Fibroblast of pulmonary artery (primary cell): ENCODE results near the gene ZNF467.

Experiments
- DNase-seq: peaks from one replicate; pipeline ENCODE4 v3.0.0-alpha.2; 2010; ENCODE audit warnings: low read depth
- H3K4me3 ChIP-seq: replicated peaks from 2 replicates; pipeline ENCODE4 v1.5.1; 2011; ENCODE audit warnings: low read depth, mild to moderate bottlenecking, control low read depth, low read length, moderate library complexity
- TF ChIP-seq, protein P1 (sequence below): IDR thresholded peaks from 2 replicates; pipeline ENCODE4 v1.5.1; 2011; ENCODE audit warnings: mild to moderate bottlenecking, control low read depth, low read length, inconsistent platforms; ENCODE audit errors: missing control alignments

Gene ZNF467

DNA sequence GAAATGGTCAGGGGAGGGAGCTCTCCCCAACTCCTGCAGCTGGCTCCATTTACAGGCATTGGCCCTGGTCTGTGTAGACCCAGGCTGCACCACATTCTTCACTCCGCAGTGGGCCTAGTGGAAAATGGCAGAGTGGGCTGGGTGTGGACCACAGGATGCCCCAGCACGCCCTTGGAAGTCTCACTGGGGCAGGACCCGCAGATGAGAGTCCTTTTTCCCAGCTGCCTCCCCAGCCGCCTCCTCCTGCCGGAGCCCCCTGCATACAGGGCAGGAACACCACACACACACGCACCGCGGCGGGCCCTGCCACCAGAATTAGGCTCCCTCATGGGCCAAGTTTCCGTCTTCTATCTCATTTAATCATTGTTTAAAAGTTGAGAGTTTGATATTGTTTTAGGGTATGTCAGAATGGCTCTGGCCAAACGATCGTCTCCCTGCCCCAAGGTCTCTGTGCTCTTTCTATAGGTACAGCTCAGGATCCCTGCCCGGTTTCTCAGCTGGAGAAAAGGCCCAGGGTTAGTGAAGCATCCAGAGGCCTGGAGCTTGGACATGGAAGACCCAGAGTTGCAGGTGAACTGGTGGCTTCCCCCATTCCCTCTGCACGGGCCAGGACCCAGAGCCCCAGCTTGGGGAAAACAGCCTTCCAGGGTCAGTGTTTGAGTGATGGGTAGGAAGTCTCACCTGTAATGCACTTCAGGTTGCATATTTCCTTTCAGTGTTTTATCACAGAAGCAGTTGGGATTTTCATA lies 42.0 kb downstream of the ZNF467 start:
- H3K4me3 ChIP-seq: no peak overlapping the region
- DNase-seq: no peak
- TF ChIP-seq, protein P1, sequence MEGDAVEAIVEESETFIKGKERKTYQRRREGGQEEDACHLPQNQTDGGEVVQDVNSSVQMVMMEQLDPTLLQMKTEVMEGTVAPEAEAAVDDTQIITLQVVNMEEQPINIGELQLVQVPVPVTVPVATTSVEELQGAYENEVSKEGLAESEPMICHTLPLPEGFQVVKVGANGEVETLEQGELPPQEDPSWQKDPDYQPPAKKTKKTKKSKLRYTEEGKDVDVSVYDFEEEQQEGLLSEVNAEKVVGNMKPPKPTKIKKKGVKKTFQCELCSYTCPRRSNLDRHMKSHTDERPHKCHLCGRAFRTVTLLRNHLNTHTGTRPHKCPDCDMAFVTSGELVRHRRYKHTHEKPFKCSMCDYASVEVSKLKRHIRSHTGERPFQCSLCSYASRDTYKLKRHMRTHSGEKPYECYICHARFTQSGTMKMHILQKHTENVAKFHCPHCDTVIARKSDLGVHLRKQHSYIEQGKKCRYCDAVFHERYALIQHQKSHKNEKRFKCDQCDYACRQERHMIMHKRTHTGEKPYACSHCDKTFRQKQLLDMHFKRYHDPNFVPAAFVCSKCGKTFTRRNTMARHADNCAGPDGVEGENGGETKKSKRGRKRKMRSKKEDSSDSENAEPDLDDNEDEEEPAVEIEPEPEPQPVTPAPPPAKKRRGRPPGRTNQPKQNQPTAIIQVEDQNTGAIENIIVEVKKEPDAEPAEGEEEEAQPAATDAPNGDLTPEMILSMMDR: no peak

DNA sequence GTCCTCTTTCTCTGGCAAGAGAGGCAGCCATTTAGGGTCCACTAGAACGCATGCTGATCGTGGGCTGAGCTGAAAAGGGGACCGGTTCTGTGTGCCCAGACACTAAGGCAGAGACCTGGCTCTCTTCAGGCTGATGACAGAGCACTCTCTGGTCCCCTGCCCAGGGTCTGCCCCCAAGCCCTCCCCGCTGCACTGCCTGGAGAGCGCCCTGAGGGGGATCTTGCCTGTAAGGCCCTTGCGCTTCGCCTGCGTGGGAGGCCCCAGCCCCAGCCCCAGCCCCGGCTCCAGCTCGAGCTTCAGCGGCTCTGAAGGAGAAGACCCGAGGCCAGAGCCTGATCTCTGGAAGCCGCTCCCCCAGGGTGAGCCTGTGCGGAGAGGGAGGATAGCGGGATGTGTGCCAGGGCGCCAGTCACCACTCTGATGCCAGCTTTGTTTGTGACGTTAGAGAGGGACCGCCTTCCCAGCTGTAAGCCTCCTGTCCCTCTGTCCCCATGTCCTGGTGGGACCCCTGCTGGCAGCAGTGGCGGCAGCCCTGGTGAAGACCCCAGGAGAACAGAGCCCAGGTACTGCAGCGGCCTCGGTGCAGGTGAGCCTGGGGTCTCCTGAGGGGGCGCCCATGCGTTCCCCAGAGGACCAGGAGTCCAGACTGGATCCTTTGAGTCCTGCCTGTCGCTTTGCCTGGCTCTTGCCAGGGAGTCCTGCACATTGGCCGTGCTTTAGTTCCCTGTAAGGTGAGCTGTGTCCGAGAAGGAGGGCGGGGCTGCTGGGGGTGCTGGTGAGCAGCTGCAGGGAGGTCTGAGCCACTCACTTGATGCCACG lies 43.2 kb downstream of the ZNF467 start:
- TF ChIP-seq, protein P1: no peak
- H3K4me3 ChIP-seq: no peak overlapping the region
- DNase-seq: no peak

DNA sequence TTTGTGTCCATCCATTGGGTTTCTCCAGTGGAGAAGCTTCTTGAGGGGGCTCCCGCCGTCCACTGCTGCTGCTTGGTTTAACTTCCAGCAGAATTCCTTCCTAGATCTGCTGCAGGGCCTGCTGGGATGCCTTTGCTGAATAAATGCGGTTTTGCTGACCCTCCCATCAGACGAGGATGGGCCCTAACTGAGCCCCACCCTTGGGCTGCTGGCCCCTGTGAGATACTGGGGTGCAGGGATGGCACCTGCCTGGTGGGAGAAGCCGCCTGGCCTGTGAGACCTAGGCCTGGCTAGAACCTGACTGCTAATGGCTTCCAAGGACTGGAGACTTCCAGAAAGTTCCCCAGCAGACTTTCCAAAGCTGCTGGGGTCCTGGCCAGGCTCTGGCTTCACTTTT lies 43.8 kb downstream of the ZNF467 start:
- TF ChIP-seq, protein P1: no peak

DNA sequence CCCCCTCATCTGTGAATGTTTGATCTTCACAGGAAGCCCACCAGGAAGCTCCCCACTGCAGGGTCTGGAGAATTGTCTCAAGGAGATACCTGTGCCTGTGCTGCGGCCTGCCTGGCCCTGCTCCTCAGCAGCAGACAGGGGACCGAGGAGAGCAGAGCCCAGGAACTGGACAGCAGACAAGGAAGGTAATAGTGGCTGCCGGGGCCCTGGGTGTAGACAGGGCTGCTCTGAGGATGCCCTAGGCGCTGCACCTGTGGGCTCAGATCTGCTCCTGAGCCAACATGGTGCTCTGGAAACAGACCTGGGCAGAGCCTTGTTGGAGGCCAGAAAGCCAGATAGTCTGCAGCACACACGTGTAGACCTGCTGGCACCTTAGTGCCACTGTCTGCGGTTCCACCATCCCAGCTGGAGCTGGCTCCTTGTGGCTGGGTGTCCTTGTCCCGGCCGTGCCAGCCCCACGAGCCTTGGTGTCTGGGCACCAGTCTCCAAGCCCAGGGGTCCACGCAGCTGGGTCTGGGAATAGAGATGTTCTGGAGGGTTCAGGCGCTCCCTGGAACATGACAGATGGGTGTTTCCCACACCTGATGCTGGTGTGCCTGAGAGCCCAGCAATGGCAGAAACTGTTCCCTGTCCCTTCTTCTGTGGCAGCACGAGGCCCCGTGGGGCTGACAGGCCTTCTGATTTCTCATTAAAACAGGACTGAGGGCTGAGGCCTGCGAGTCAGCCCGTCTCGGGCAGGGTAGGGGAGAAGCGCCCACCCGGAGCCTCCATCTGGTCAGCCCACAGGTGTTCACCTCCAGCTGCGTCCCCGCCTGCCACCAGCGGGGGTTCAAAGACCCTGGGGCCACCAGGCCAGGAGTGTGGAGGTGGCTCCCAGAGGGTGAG lies 44.7 kb downstream of the ZNF467 start:
- TF ChIP-seq, protein P1: no peak
- no peak overlapping the region for H3K4me3 ChIP-seq

More for the DNA sequence above, 43.8 kb downstream of the ZNF467 start:
- H3K4me3 ChIP-seq: no peak overlapping the region
- no peak for DNase-seq

DNA sequence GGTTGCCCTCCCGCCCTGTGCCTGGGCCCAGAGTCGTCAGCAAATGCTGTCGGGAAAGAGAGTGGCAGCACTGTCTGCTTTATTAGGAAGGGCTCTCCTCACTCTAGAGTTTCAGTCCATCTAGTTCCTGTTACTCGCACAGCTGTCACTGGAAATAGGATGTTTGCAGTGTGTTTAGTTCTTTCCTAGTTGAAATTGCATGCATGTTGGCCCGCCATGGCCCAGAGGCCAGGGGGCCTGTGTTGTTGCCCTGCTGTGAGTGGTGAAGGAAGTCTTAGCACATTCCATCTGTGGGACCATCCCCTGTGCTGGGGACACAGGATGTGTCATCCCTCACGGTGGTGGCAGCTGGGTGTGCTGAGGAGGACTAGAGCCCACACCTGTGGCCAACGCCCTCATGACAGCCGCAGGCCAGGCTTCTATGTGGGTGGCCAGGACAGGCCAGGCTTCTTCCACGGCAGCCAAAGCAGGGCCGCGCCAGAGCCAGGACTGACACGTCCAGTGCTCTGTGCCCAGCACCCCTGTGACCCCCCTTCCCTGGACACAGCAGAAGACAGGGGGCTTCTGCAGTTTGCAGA lies 45.4 kb downstream of the ZNF467 start:
- DNase-seq: no peak
- TF ChIP-seq, protein P1: no peak
- H3K4me3 ChIP-seq: no peak overlapping the region

More for the DNA sequence above, 44.7 kb downstream of the ZNF467 start:
- no peak for DNase-seq
